HepG2 (cell line): ENCODE data around the gene ZDHHC14. TPM values are rescaled to one million over a fixed set of nuclear protein-coding genes. Genes with fewer than 3 reads are reported as not detected.
A peak's percentile ranks its signal among the peaks of the same experiment; 100 is the strongest.

ENCODE experiments used
- ARHGAP35 ChIP-seq: sonication (generic); formaldehyde crosslinking; IDR thresholded peaks from 2 replicates; pipeline ENCODE4 v1.9.0; 2022; ENCODE audit warnings: mild to moderate bottlenecking, inconsistent platforms, moderate library complexity, missing genetic modification reagents, borderline replicate concordance
- ASH2L ChIP-seq: fragments of 300-600, 200-600 bp; sonication (generic); IDR thresholded peaks from 2 replicates; pipeline ENCODE4 v1.7.0; 2017; ENCODE audit warnings: low read depth, mild to moderate bottlenecking, moderate library complexity, mixed read lengths, low read length; ENCODE audit not compliant: insufficient read length
- CCDC6 ChIP-seq: sonication (generic); formaldehyde crosslinking; IDR thresholded peaks from 2 replicates; pipeline ENCODE4 v1.8.1; 2022; ENCODE audit warnings: mild to moderate bottlenecking, missing genetic modification reagents, moderate library complexity
- CHD2 ChIP-seq: IDR thresholded peaks from 2 replicates; pipeline ENCODE4 v1.6.1; 2011; ENCODE audit warnings: low read depth, low read length, improper control_type of control experiment
- FOXM1 ChIP-seq: sonication (generic); formaldehyde crosslinking; IDR thresholded peaks from 2 replicates; pipeline ENCODE4 v1.5.0; 2020; ENCODE audit warnings: missing genetic modification reagents
- GABPA ChIP-seq, 2 experiments: IDR thresholded peaks; 2 replicates each; pipeline ENCODE4 v1.6.1; 2011 to 2016; ENCODE audit warnings: low read depth in 2 of 2, low read length in 1 of 2, missing biosample characterization in 1 of 2, missing genetic modification characterization in 1 of 2
- HNF1B ChIP-seq: sonication (generic); formaldehyde crosslinking; IDR thresholded peaks from 2 replicates; pipeline ENCODE4 v1.5.1; 2020; ENCODE audit warnings: mild to moderate bottlenecking, moderate library complexity, missing genetic modification reagents
- ISL2 ChIP-seq: sonication (generic); formaldehyde crosslinking; IDR thresholded peaks from 2 replicates; pipeline ENCODE4 v1.5.0; 2020; ENCODE audit warnings: missing genetic modification reagents
- JUND ChIP-seq: sonication (generic); formaldehyde crosslinking; IDR thresholded peaks from 2 replicates; pipeline ENCODE4 v1.8.0; 2022; ENCODE audit warnings: mild to moderate bottlenecking, missing genetic modification reagents
- KLF6 ChIP-seq: IDR thresholded peaks from 2 replicates; pipeline ENCODE4 v1.8.0; 2016; ENCODE audit warnings: missing biosample characterization, missing genetic modification reagents
- RARG ChIP-seq: sonication (generic); formaldehyde crosslinking; IDR thresholded peaks from 2 replicates; pipeline ENCODE4 v1.4.0; 2020; ENCODE audit warnings: low read depth, mild to moderate bottlenecking, missing genetic modification reagents
- SOX13 ChIP-seq, 3 experiments: fragments of 450-650 bp in 1 of 3; sonication (generic) in 1 of 3; formaldehyde crosslinking in 1 of 3; IDR thresholded peaks in 2 of 3; conservative IDR thresholded peaks in 1 of 3; 2 replicates each; pipeline versions ENCODE4 v1.5.0 to v1.6.1; 2016 to 2020; ENCODE audit warnings: antibody characterized with exemption in 1 of 3, mild to moderate bottlenecking in 1 of 3, missing compliant biosample characterization in 1 of 3, missing genetic modification reagents in 1 of 3, moderate library complexity in 1 of 3
- SP140L ChIP-seq: sonication (generic); formaldehyde crosslinking; IDR thresholded peaks from 2 replicates; pipeline ENCODE4 v1.4.0; 2020; ENCODE audit warnings: missing genetic modification reagents, borderline replicate concordance
- SRSF9 ChIP-seq: fragments of 200-400 bp; formaldehyde crosslinking; IDR thresholded peaks from 2 replicates; pipeline ENCODE4 v1.6.1; 2018; ENCODE audit warnings: borderline replicate concordance, mild to moderate bottlenecking, low read depth, low read length; ENCODE audit not compliant: insufficient read depth, poor library complexity, severe bottlenecking
- TBX3 ChIP-seq: fragments of 450-650 bp; IDR thresholded peaks from 2 replicates; pipeline ENCODE4 v1.6.1; 2017; ENCODE audit warnings: antibody characterized with exemption, mild to moderate bottlenecking, inconsistent platforms, borderline replicate concordance
- TCF7L2 ChIP-seq: IDR thresholded peaks from 2 replicates; pipeline ENCODE4 v1.6.1; 2011; ENCODE audit warnings: mild to moderate bottlenecking, low read depth, low read length, moderate library complexity
- ZBTB1 ChIP-seq: sonication (generic); formaldehyde crosslinking; IDR thresholded peaks from 2 replicates; pipeline ENCODE4 v1.4.0; 2020; ENCODE audit warnings: missing genetic modification reagents, borderline replicate concordance
- ZBTB49 ChIP-seq: sonication (generic); formaldehyde crosslinking; IDR thresholded peaks from 2 replicates; pipeline ENCODE4 v1.4.0; 2020; ENCODE audit warnings: missing genetic modification reagents, borderline replicate concordance
- ZFYVE20 ChIP-seq: sonication (generic); formaldehyde crosslinking; IDR thresholded peaks from 2 replicates; pipeline ENCODE4 v1.8.0; 2023; ENCODE audit warnings: low read depth, mild to moderate bottlenecking, moderate library complexity, missing genetic modification reagents, borderline replicate concordance
- ZNF12 ChIP-seq: sonication (generic); formaldehyde crosslinking; IDR thresholded peaks from 2 replicates; pipeline ENCODE4 v1.5.0; 2020; ENCODE audit warnings: missing genetic modification reagents
- ZNF260 ChIP-seq: sonication (generic); formaldehyde crosslinking; IDR thresholded peaks from 2 replicates; pipeline ENCODE4 v1.4.0; 2020; ENCODE audit warnings: missing genetic modification reagents, low read depth, mild to moderate bottlenecking, borderline replicate concordance
- ZNF337 ChIP-seq: sonication (generic); formaldehyde crosslinking; IDR thresholded peaks from 2 replicates; pipeline ENCODE4 v1.5.1; 2020; ENCODE audit warnings: missing genetic modification reagents, low read depth, mild to moderate bottlenecking, borderline replicate concordance
- ZNF563 ChIP-seq: sonication (generic); formaldehyde crosslinking; IDR thresholded peaks from 2 replicates; pipeline ENCODE4 v1.8.0; 2022; ENCODE audit warnings: mild to moderate bottlenecking, moderate library complexity, missing genetic modification reagents
- ZNF589 ChIP-seq: sonication (generic); formaldehyde crosslinking; conservative IDR thresholded peaks from 2 replicates; pipeline ENCODE4 v1.8.0; 2022; ENCODE audit warnings: mild to moderate bottlenecking, moderate library complexity, missing genetic modification reagents
- ZNF740 ChIP-seq: sonication (generic); formaldehyde crosslinking; IDR thresholded peaks from 2 replicates; pipeline ENCODE4 v1.4.0; 2020; ENCODE audit warnings: missing genetic modification reagents
- ZNF747 ChIP-seq: sonication (generic); formaldehyde crosslinking; IDR thresholded peaks from 2 replicates; pipeline ENCODE4 v1.8.1; 2023; ENCODE audit warnings: missing genetic modification reagents, mild to moderate bottlenecking, borderline replicate concordance
- polyA plus RNA-seq, 8 experiments: library from polyadenylated mRNA; depleted of rRNA in 3 of 8; stranded (reverse) in 7 of 8; unstranded in 1 of 8; fragments of >200 nt; fragmentation: Illumina TruSeq in 4 of 8; extraction: Trizol in 4 of 8; gene quantifications; 2 replicates each; pipeline versions ENCODE4 v1.2.1 to v1.2.3, GENCODE V29; 2011 to 2016; ENCODE audit warnings: low read depth in 4 of 8, missing spikeins in 1 of 8, mixed read lengths in 1 of 8; ENCODE audit not compliant: insufficient read depth in 1 of 8
- total RNA-seq, 5 experiments: library from RNA; depleted of rRNA; stranded (reverse); fragments of >200 nt; fragmentation: Illumina TruSeq; extraction: Trizol; gene quantifications; 2 replicates each; pipeline ENCODE4 v1.2.3, GENCODE V29; 2016; ENCODE audit warnings: low read depth in 1 of 5

Gene ZDHHC14
- total and polyA plus RNA-seq, 2 of the 13 experiments (the other 11 are each of a cell fraction or from before 2014, with no cell fraction given): 3.7 to 9.5 TPM

- TF ChIP-seq ZBTB49 (CRISPR knock-in tag) (no peak), JUND (CRISPR knock-in tag) (no peak), KLF6 (no peak), TBX3 (no peak), ZNF589 (CRISPR knock-in tag) (no peak), CHD2 (no peak), ZFYVE20 (CRISPR knock-in tag) (no peak), ZNF563 (CRISPR knock-in tag) (no peak), HNF1B (0 out of 2 replicates have a peak, but pooled peaks have one; percentile 32), ZNF740 (no peak), ASH2L (peak; percentile 31), SOX13 (IDR thresholded peaks at IDR 0.05) (no peak), SOX13 (CRISPR knock-in tag; conservative IDR thresholded peaks at IDR 0.05 in 1 of 2, IDR thresholded peaks at IDR 0.05 in 1 of 2) (peak in 1 of 2 experiments; percentile 59; a peak in 2 of 4 replicates), RARG (CRISPR knock-in tag) (no peak), SRSF9 (no peak), SP140L (CRISPR knock-in tag) (no peak), ISL2 (CRISPR knock-in tag) (peak; percentile 55), TCF7L2 (no peak), ZNF12 (CRISPR knock-in tag) (no peak; the same call in 1 of the 2 replicates), ZBTB1 (CRISPR knock-in tag) (no peak), ZNF747 (CRISPR knock-in tag) (no peak), ZNF337 (no peak), ZNF260 (no peak), GABPA (IDR thresholded peaks at IDR 0.05; ENCODE audit: low read depth, low read length) (no peak), GABPA (CRISPR knock-in tag; IDR thresholded peaks at IDR 0.05; ENCODE audit: low read depth) (no peak), CCDC6 (CRISPR knock-in tag) (no peak), ARHGAP35 (CRISPR knock-in tag) (no peak), FOXM1 (no peak)
Observed at GRCh38 chr6:157434349-157435033, 53.5 kb downstream of the ZDHHC14 start (continued).
